ENCODE measurements around the gene TRIML1. TPM values are rescaled to one million over a fixed set of nuclear protein-coding genes. Genes with fewer than 3 reads are reported as not detected.

TRIML1 gene
- total and polyA plus RNA-seq, 2 of the 8 experiments (the other 6 are each of a cell fraction or from before 2014, with no cell fraction given), result not detected

- no peak overlapping the region for H3K23ac ChIP-seq (ENCODE audit: insufficient read length)
- no peaks in the 10 kb centered on the region for H3K79me2 ChIP-seq (ENCODE audit: control insufficient read depth in 1 of 2, insufficient read depth in 2 of 2, low read length in 2 of 2)
- H3K23me2 ChIP-seq (ENCODE audit: low read depth, low read length), result no peaks in the 10 kb centered on the region
- no peak overlapping the region for H2BK15ac ChIP-seq (ENCODE audit: low read length)
- H3K79me1 ChIP-seq (ENCODE audit: low read depth, low read length), result no peaks in the 10 kb centered on the region
- no peaks in the 10 kb centered on the region for H3K4me1 ChIP-seq (replicated peaks in 1 of 4; ENCODE audit: control insufficient read depth in 3 of 4, insufficient read depth in 4 of 4, low read length in 3 of 4)
- no peak overlapping the region for H2AK5ac ChIP-seq (ENCODE audit: low read depth, low read length)
- WGBS, 2 experiments (ENCODE audit: extremely low coverage in 1 of 2, insufficient coverage in 1 of 2, insufficient read length in 1 of 2, insufficient replicate concordance in 2 of 2, low coverage in 1 of 2, low lambda C conversion rate in 2 of 2, missing lambda C conversion rate in 1 of 2), result 85% methylated on average over 5 of the region's 5 CpGs; no CpG with 5 or more reads in 1 of the 2 experiments
- no peak overlapping the region for H3K4me2 ChIP-seq (ENCODE audit: insufficient read depth in 1 of 2, low read depth in 2 of 2, low read length in 2 of 2)
- no peak overlapping the region for H3K18ac ChIP-seq (ENCODE audit: extremely low read depth, low read length)
- H3K36me3 ChIP-seq (ENCODE audit: control insufficient read depth in 2 of 4, insufficient read depth in 4 of 4, low read length in 3 of 4), result peaks cover 0 to 6% (median 0%) of the 10 kb centered on the region in 4 experiments; a peak in 1 of 8 replicates
- H3K27ac ChIP-seq (ENCODE audit: low read depth, low read length), result no peak overlapping the region
- POLR2A ChIA-PET (ENCODE audit: partially characterized antibody), result no interaction called here
- no peak overlapping the region for H3K14ac ChIP-seq (ENCODE audit: insufficient read length)
- H4K91ac ChIP-seq (replicated peaks; ENCODE audit: insufficient read length, low read length), result no peak overlapping the region
- no peak overlapping the region for H2BK5ac ChIP-seq (ENCODE audit: low read depth, low read length)
- no peak overlapping the region for H4K5ac ChIP-seq (ENCODE audit: insufficient read length, low read depth, low read length)
- H2BK120ac ChIP-seq (replicated peaks; ENCODE audit: low read depth, low read length), result no peak overlapping the region
- H3K56ac ChIP-seq (replicated peaks; ENCODE audit: insufficient read length, low read depth, low read length), result no peak overlapping the region
- H4K20me1 ChIP-seq (replicated peaks in 1 of 2; ENCODE audit: control insufficient read depth in 1 of 2, insufficient read depth in 2 of 2, low read length in 2 of 2), result no peaks in the 10 kb centered on the region
- H2BK12ac ChIP-seq (ENCODE audit: low read depth, low read length), result no peak overlapping the region
- DNase-seq (ENCODE audit: low read depth in 1 of 2, low spot score in 2 of 2) (no peak), FAIRE-seq (no peak)
- no peak overlapping the region for H4K8ac ChIP-seq (ENCODE audit: extremely low read depth, insufficient read depth, low read length)
- TF ChIP-seq RXRA (IDR thresholded peaks at IDR 0.05; ENCODE audit: insufficient read depth, low read depth, low read length), result no peak
- TF ChIP-seq RAD21 (IDR thresholded peaks at IDR 0.05 in 1 of 2, conservative IDR thresholded peaks at IDR 0.05 in 1 of 2; ENCODE audit: low read depth in 2 of 2, low read length in 2 of 2), result no peak
- TF ChIP-seq EP300 (IDR thresholded peaks at IDR 0.05; ENCODE audit: borderline replicate concordance in 1 of 2, low read depth in 2 of 2, low read length in 2 of 2), result no peak
- no peak overlapping the region for H3K9ac ChIP-seq (replicated peaks in 1 of 4; ENCODE audit: extremely low read depth in 1 of 4, low read depth in 3 of 4, low read length in 3 of 4)
- no peak overlapping the region for H2AFZ ChIP-seq (ENCODE audit: low read length)
- no peak overlapping the region for H3K4me3 ChIP-seq (ENCODE audit: extremely low read depth in 1 of 4, insufficient read depth in 2 of 4, low read depth in 3 of 4, low read length in 4 of 4)
- H3K4ac ChIP-seq (replicated peaks; ENCODE audit: insufficient read length, low read depth, low read length), result no peak overlapping the region
- H3K9me3 ChIP-seq (ENCODE audit: insufficient read depth in 2 of 2, low read depth in 1 of 2, low read length in 1 of 2), result peaks cover 0 to 7% of the 10 kb centered on the region in 2 experiments; a peak in 2 of 4 replicates
- no peaks in the 10 kb centered on the region for H3K27me3 ChIP-seq (replicated peaks in 1 of 4; ENCODE audit: control insufficient read depth in 3 of 4, extremely low read depth in 1 of 4, insufficient read depth in 3 of 4, low read length in 3 of 4)
- H2BK20ac ChIP-seq (ENCODE audit: low read length), result no peak overlapping the region
- CTCF ChIA-PET (ENCODE audit: partially characterized antibody), result no interaction called here
Observed at GRCh38 chr4:188177997-188178675, 38.9 kb downstream of the TRIML1 start.

Measured in H1 (cell line).